ENCODE results near the gene ISLR2. TPM values are rescaled to one million over a fixed set of nuclear protein-coding genes. Genes with fewer than 3 reads are reported as not detected.

The ISLR2 gene
- total RNA-seq, 1 experiment from 2014 or later: not detected

GRCh38 chr15:74131628-74132413, 1.4 kb downstream of the ISLR2 start:
- no TSS peak for BruUV-seq (replicated peaks)
- DNase-seq: no peak
- Mint-ChIP-seq H3K36me3 (ENCODE audit: insufficient read depth, unreplicated experiment) (peaks cover 4% of the 10 kb centered on the region), H3K4me1 (ENCODE audit: low read depth, unreplicated experiment) (no peaks in the 10 kb centered on the region), H3K27me3 (ENCODE audit: unreplicated experiment) (peaks cover 60% of the 10 kb centered on the region), H3K4me3 (ENCODE audit: low read depth, unreplicated experiment) (no peak overlapping the region), H3K9me3 (ENCODE audit: low read depth, unreplicated experiment) (no peaks in the 10 kb centered on the region), H3K27ac (ENCODE audit: unreplicated experiment) (no peak overlapping the region)
- TF ChIP-seq, protein P1, sequence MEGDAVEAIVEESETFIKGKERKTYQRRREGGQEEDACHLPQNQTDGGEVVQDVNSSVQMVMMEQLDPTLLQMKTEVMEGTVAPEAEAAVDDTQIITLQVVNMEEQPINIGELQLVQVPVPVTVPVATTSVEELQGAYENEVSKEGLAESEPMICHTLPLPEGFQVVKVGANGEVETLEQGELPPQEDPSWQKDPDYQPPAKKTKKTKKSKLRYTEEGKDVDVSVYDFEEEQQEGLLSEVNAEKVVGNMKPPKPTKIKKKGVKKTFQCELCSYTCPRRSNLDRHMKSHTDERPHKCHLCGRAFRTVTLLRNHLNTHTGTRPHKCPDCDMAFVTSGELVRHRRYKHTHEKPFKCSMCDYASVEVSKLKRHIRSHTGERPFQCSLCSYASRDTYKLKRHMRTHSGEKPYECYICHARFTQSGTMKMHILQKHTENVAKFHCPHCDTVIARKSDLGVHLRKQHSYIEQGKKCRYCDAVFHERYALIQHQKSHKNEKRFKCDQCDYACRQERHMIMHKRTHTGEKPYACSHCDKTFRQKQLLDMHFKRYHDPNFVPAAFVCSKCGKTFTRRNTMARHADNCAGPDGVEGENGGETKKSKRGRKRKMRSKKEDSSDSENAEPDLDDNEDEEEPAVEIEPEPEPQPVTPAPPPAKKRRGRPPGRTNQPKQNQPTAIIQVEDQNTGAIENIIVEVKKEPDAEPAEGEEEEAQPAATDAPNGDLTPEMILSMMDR (IDR thresholded peaks at IDR 0.05; ENCODE audit: unreplicated experiment): no peak
- CTCF ChIA-PET: interaction anchor here (1.0 kb wide), 1 partner anchor 25 kb away, joined by 3 read pairs; no protein-coding TSS in a partner anchor
- intact Hi-C loops (cut with micrococcal nuclease; ENCODE audit: unreplicated experiment): no loop called here

DNA sequence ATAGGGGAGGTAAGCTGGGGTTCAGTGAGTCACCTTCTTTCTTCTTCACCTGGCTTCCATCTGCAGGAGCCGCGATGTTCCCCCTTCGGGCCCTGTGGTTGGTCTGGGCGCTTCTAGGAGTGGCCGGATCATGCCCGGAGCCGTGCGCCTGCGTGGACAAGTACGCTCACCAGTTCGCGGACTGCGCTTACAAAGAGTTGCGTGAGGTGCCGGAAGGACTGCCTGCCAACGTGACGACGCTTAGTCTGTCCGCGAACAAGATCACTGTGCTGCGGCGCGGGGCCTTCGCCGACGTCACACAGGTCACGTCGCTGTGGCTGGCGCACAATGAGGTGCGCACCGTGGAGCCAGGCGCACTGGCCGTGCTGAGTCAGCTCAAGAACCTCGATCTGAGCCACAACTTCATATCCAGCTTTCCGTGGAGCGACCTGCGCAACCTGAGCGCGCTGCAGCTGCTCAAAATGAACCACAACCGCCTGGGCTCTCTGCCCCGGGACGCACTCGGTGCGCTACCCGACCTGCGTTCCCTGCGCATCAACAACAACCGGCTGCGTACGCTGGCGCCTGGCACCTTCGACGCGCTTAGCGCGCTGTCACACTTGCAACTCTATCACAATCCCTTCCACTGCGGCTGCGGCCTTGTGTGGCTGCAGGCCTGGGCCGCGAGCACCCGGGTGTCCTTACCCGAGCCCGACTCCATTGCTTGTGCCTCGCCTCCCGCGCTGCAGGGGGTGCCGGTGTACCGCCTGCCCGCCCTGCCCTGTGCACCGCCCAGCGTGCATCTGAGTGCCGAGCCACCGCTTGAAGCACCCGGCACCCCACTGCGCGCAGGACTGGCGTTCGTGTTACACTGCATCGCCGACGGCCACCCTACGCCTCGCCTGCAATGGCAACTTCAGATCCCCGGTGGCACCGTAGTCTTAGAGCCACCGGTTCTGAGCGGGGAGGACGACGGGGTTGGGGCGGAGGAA, 2.6 kb downstream of the ISLR2 start:
- no TSS peak for BruUV-seq (replicated peaks)
- intact Hi-C loops (cut with micrococcal nuclease; ENCODE audit: unreplicated experiment): no loop called here
- Mint-ChIP-seq H3K9me3 (ENCODE audit: low read depth, unreplicated experiment) (no peaks in the 10 kb centered on the region), H3K36me3 (ENCODE audit: insufficient read depth, unreplicated experiment) (peaks cover 6% of the 10 kb centered on the region), H3K27ac (ENCODE audit: unreplicated experiment) (no peak overlapping the region), H3K4me3 (ENCODE audit: low read depth, unreplicated experiment) (no peak overlapping the region), H3K27me3 (ENCODE audit: unreplicated experiment) (peaks cover 67% of the 10 kb centered on the region), H3K4me1 (ENCODE audit: low read depth, unreplicated experiment) (no peaks in the 10 kb centered on the region)
- CTCF ChIA-PET: interaction anchor here (1.0 kb wide), 1 partner anchor 24 kb away, joined by 3 read pairs; no protein-coding TSS in a partner anchor
- TF ChIP-seq, protein P1 (IDR thresholded peaks at IDR 0.05; ENCODE audit: unreplicated experiment): no peak
- no peak for DNase-seq

DNA sequence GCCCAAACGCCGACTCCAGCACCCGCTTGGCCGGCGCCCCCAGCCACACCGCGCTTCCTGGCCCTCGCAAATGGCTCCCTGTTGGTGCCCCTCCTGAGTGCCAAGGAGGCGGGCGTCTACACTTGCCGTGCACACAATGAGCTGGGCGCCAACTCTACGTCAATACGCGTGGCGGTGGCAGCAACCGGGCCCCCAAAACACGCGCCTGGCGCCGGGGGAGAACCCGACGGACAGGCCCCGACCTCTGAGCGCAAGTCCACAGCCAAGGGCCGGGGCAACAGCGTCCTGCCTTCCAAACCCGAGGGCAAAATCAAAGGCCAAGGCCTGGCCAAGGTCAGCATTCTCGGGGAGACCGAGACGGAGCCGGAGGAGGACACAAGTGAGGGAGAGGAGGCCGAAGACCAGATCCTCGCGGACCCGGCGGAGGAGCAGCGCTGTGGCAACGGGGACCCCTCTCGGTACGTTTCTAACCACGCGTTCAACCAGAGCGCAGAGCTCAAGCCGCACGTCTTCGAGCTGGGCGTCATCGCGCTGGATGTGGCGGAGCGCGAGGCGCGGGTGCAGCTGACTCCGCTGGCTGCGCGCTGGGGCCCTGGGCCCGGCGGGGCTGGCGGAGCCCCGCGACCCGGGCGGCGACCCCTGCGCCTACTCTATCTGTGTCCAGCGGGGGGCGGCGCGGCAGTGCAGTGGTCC, 3.5 kb downstream of the ISLR2 start:
- H3K4me1 Mint-ChIP-seq (ENCODE audit: low read depth, unreplicated experiment): no peaks in the 10 kb centered on the region
- no peak overlapping the region for H3K27ac Mint-ChIP-seq (ENCODE audit: unreplicated experiment)
- TF ChIP-seq, protein P1 (IDR thresholded peaks at IDR 0.05; ENCODE audit: unreplicated experiment): no peak
- peaks cover 6% of the 10 kb centered on the region for H3K36me3 Mint-ChIP-seq (ENCODE audit: insufficient read depth, unreplicated experiment)
- no TSS peak for BruUV-seq (replicated peaks)
- CTCF ChIA-PET: interaction anchor here (0.9 to 1.1 kb wide), 3 partner anchors 106 to 177 kb away, joined by 3 to 4 read pairs (median 3); no protein-coding TSS in a partner anchor
- H3K4me3 Mint-ChIP-seq (ENCODE audit: low read depth, unreplicated experiment): no peak overlapping the region
- intact Hi-C loops (cut with micrococcal nuclease; ENCODE audit: unreplicated experiment): no loop called here
- no peaks in the 10 kb centered on the region for H3K9me3 Mint-ChIP-seq (ENCODE audit: low read depth, unreplicated experiment)
- DNase-seq: no peak
- H3K27me3 Mint-ChIP-seq (ENCODE audit: unreplicated experiment): peaks cover 69% of the 10 kb centered on the region

Data from Calu3 (cell line).